ENCODE data around the gene DISP2. TPM values are rescaled to one million over a fixed set of nuclear protein-coding genes. Genes with fewer than 3 reads are reported as not detected.

The DISP2 gene
- total and polyA plus RNA-seq, 9 of the 15 experiments (the other 6 are each of a cell fraction or from before 2014, with no cell fraction given) = 0.06 to 0.89 (median 0.15) TPM; not detected in 1

- no peak for TF ChIP-seq SNIP1 (IDR thresholded peaks at IDR 0.05; ENCODE audit: low read depth)
- no peak for TF ChIP-seq ZNF445 (CRISPR knock-in tag; IDR thresholded peaks at IDR 0.05; ENCODE audit: low read depth)
- no peak for TF ChIP-seq SP2 (IDR thresholded peaks at IDR 0.05; ENCODE audit: extremely low read depth, low read depth, low read length, poor library complexity, severe bottlenecking)
- no peak for TF ChIP-seq E2F3 (CRISPR knock-in tag; IDR thresholded peaks at IDR 0.05)
- TF ChIP-seq RFX1 (IDR thresholded peaks at IDR 0.05) = no peak
- no peak for TF ChIP-seq ZNF830 (CRISPR knock-in tag; IDR thresholded peaks at IDR 0.05)
- no peak for TF ChIP-seq FOXO4 (CRISPR knock-in tag; IDR thresholded peaks at IDR 0.05)
- TF ChIP-seq FOXM1 (IDR thresholded peaks at IDR 0.05; ENCODE audit: low read depth) = no peak
- TF ChIP-seq FOXM1 (CRISPR knock-in tag; IDR thresholded peaks at IDR 0.05; ENCODE audit: low read depth) = no peak
- TF ChIP-seq CREB5 (CRISPR knock-in tag; IDR thresholded peaks at IDR 0.05) = no peak
- no peak for TF ChIP-seq SIN3B (IDR thresholded peaks at IDR 0.05; ENCODE audit: low read depth)
- TF ChIP-seq YY1 (IDR thresholded peaks at IDR 0.05; ENCODE audit: borderline replicate concordance in 1 of 3, control insufficient read depth in 1 of 3, extremely low read depth in 1 of 3, insufficient read depth in 3 of 3, insufficient read length in 1 of 3, insufficient replicate concordance in 2 of 3, low read depth in 1 of 3, low read length in 2 of 3) = no peak
- no peak for TF ChIP-seq ZZZ3 (IDR thresholded peaks at IDR 0.05)
- intact Hi-C loops (cut with micrococcal nuclease) = no loop called here
- ATAC-seq (no peak), FAIRE-seq (no peak), DNase-seq (ENCODE audit: extremely low read depth in 1 of 4, low spot score in 3 of 4) (no peak)
- H2AFZ ChIP-seq (ENCODE audit: low read depth, low read length) = no peak overlapping the region
- H3K79me2 ChIP-seq (ENCODE audit: control insufficient read depth, insufficient read depth, low read length) = peaks cover 8% of the 10 kb centered on the region
- H3K4me1 ChIP-seq (replicated peaks in 1 of 2; ENCODE audit: control insufficient read depth in 2 of 2, insufficient read depth in 2 of 2, low read length in 2 of 2) = no peaks in the 10 kb centered on the region; a peak in 1 of 5 replicates
- no peak overlapping the region for H3K27ac ChIP-seq (ENCODE audit: extremely low read depth, low read depth, low read length)
- H3K9me3 ChIP-seq (replicated peaks; ENCODE audit: control insufficient read depth, insufficient read depth, low read depth, low read length) = no peaks in the 10 kb centered on the region
- BruUV-seq (replicated peaks) = no TSS peak
- no peaks in the 10 kb centered on the region for H3K27me3 ChIP-seq (ENCODE audit: control insufficient read depth in 2 of 2, insufficient read depth in 2 of 2, low read length in 2 of 2)
- no peak overlapping the region for H3K9ac ChIP-seq (ENCODE audit: insufficient read depth in 1 of 2, low read depth in 2 of 2, low read length in 2 of 2)
- ChIA-PET CTCF (ENCODE audit: low intra/inter-chr PET ratio) (no interaction called here), POLR2A (interaction anchor here (1.1 to 1.6 kb wide), 2 partner anchors 8 to 11 kb away, joined by 4 to 6 read pairs; no protein-coding TSS in a partner anchor)
- no peaks in the 10 kb centered on the region for H4K20me1 ChIP-seq (replicated peaks; ENCODE audit: control insufficient read depth, insufficient read depth, low read length)
- 89% methylated on average over 2 of the region's 2 CpGs for WGBS (ENCODE audit: insufficient coverage, low coverage, missing lambda C conversion rate)
- H3K4me2 ChIP-seq (ENCODE audit: insufficient read depth, low read length) = no peak overlapping the region
- no peak overlapping the region for H3K4me3 ChIP-seq
- H3K36me3 ChIP-seq (ENCODE audit: control insufficient read depth, insufficient read depth, low read length) = peaks cover 87% of the 10 kb centered on the region
- no peaks in the 10 kb centered on the region for H3K9me1 ChIP-seq (ENCODE audit: control insufficient read depth, insufficient read depth, low read length)
- in situ Hi-C loops (cut with MboI) = no loop called here
These were observed 32.0 kb downstream of the DISP2 start for GRCh38 chr15:40389824-40390595.

Measured in K562 (cell line).